Stimulated activated effector memory CD8-positive, alpha-beta T cell treated with anti-CD3 and anti-CD28 coated beads, Interleukin-12 subunit alpha, Interleukin-12 subunit beta, amount 100 ng/mL, for 72 hours (primary cell): Measurements from ENCODE around the gene FNIP2.
"Not testable (repeated sequence)": the region's sequence is repeated elsewhere in the genome, so short reads cannot be mapped to it uniquely, and the experiment has no call there.

Experiments used
- ATAC-seq: fragments of 150-1000 bp; cut with Tn5 transposase; 2 replicates; pipeline ENCODE4 v1.10.0; 2021
- DNase-seq, 2 donors: peaks; one replicate each; pipeline ENCODE4 v3.0.0; 2021 to 2022; ENCODE audit warnings: low spot score in 2 of 2
- H3K27ac Mint-ChIP-seq: one replicate; pipeline ENCODE4 v1.8.0; 2022; ENCODE audit warnings: mild to moderate bottlenecking, mixed read lengths
- H3K36me3 Mint-ChIP-seq: one replicate; pipeline ENCODE4 v1.8.0; 2022; ENCODE audit warnings: mild to moderate bottlenecking, mixed read lengths
- H3K4me1 Mint-ChIP-seq: one replicate; pipeline ENCODE4 v1.8.0; 2022; ENCODE audit warnings: mixed read lengths
- H3K4me3 Mint-ChIP-seq: one replicate; pipeline ENCODE4 v1.8.0; 2022; ENCODE audit warnings: mild to moderate bottlenecking, mixed read lengths
- H3K9me3 Mint-ChIP-seq: one replicate; pipeline ENCODE4 v1.8.0; 2022; ENCODE audit warnings: mixed read lengths

FNIP2 gene

DNA sequence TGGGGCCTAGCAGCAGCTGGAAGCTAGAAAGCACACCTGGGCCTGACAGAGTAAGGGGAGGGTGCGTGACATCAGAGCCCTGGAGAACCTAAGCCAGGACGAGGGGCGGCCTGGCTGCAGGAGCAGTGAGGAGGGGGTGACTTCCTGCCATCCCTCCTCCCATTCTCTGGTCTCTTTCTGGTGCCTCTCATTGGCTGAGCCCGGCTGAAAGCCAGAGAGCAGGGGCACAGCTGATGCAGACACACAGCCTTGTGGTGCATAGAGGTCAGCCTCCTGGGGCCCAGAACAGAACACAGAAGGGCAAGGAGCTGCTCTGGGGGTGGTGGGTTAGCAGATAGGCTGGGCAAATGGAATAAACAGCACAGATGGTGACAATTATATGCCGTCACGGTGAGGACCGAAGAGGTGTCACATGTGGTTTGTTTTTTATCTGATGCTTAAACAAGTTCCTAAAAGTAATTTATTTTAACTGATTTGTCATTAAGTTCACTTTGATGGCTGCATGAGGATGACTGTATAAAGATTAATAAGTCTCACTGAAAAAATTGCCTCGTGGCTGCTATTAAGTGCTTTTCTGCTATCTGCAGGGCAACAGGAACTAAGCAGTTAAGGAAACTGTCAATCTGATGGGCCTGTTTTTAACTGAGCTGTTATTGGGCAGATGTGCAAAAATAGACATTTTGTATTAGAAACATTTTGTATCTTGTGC lies 102.0 kb downstream of the FNIP2 start:
- H3K9me3 Mint-ChIP-seq: no peaks in the 10 kb centered on the region
- no peak overlapping the region for H3K4me3 Mint-ChIP-seq
- H3K36me3 Mint-ChIP-seq: peaks cover 61% of the 10 kb centered on the region
- peaks cover 22% of the 10 kb centered on the region for H3K4me1 Mint-ChIP-seq
- peak overlapping the region; percentile 60 for H3K27ac Mint-ChIP-seq
- ATAC-seq: no peak
- DNase-seq: no peak

DNA sequence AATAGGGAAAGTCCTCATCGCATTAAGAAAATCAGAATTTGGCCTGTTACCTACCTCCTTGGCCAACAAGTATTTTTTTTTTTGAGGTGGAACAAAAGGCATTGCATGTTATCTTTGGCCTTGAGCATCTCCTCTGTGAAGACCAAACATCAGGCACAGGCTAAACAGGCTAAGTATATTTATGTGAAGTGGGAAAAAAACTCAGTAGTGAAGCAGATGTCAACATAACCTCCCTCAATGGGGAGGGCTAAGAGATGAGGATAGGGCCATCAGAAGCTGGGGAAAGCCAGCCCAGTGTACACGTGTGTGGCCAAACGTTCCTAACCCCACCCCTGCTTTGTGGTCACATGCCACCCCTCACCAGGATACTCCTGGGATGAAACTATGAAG lies 102.5 kb downstream of the FNIP2 start:
- ATAC-seq (no peak), DNase-seq (no peak)
- peaks cover 22% of the 10 kb centered on the region for H3K4me1 Mint-ChIP-seq
- no peak overlapping the region for H3K27ac Mint-ChIP-seq
- no peaks in the 10 kb centered on the region for H3K9me3 Mint-ChIP-seq
- peaks cover 56% of the 10 kb centered on the region for H3K36me3 Mint-ChIP-seq
- H3K4me3 Mint-ChIP-seq: no peak overlapping the region

DNA sequence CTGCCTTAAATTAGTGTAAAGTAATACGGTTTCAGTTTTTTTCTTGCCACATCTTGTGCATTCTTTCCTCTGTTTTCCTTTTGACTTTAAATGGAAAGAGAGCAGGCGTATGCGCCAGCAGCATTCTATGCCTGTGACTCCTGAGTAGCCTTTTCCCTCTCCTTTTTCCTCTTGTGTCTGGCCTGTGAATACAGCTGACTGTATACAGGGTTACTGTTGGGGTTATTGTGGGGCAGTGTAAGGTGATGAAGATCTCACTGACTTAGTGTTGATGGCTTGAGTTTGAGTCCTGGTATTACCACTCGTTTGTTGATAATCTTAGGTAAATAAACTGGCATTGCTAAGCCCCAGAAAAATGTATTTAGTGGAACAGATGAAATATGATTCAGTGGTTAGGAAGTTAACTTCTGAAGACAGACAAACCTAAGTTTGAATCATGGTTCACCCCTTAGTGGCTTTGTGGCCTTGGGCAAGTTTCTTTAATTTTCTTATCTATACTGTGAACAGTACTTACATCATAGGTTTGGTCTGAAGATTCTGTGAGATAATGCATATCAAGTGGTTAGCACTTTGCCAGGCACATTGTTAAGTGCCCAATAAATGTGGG lies 105.1 kb downstream of the FNIP2 start:
- ATAC-seq (peak; percentile 96), DNase-seq (no peak)
- Mint-ChIP-seq H3K36me3 (peaks cover 37% of the 10 kb centered on the region), H3K9me3 (peaks cover 6% of the 10 kb centered on the region), H3K4me3 (no peak overlapping the region), H3K4me1 (peaks cover 29% of the 10 kb centered on the region), H3K27ac (peak overlapping the region; percentile 11)

DNA sequence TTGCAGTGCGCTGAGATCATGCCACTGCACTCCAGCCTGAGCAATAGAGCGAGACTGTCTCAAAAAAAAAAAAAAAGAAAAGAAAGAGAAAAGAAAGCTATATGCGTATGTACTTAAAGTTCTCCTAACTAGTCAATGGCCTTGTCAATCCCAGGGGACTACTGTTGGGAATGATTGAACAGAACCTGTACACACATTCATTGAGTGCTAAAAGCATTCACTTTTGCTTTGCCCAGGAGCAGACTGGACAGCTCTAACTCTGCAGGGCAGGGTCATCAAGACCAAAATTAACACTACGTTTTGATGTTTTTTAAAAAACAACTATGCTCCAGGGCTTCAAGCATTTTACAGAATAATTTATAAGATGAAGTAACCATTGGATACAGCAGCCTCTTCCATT lies 106.2 kb downstream of the FNIP2 start:
- ATAC-seq (no peak), DNase-seq (no peak)
- Mint-ChIP-seq H3K4me1 (peaks cover 34% of the 10 kb centered on the region), H3K36me3 (peaks cover 33% of the 10 kb centered on the region), H3K27ac (no peak overlapping the region), H3K9me3 (peaks cover 9% of the 10 kb centered on the region), H3K4me3 (no peak overlapping the region)

DNA sequence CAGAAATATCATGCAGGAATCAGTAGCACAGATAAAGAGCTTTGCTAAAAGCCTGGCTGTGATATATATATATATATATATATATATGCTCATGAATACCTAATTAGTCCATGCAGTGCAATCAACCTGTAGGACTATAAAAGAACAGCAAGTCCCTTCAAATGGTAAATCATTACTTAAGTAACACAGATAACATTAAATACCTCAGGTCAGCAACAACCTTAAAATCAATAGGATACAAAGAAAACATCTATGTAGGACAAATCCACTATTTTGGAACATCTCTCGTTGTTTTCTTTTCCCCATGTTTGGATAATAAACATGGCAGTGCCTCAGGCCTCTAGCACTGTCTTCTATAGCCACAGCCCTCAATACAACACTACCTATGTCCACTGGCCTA lies 106.6 kb downstream of the FNIP2 start:
- peaks cover 29% of the 10 kb centered on the region for H3K36me3 Mint-ChIP-seq
- DNase-seq (no peak), ATAC-seq (no peak)
- H3K4me3 Mint-ChIP-seq: no peak overlapping the region
- H3K9me3 Mint-ChIP-seq: peaks cover 9% of the 10 kb centered on the region
- no peak overlapping the region for H3K27ac Mint-ChIP-seq
- peaks cover 29% of the 10 kb centered on the region for H3K4me1 Mint-ChIP-seq

DNA sequence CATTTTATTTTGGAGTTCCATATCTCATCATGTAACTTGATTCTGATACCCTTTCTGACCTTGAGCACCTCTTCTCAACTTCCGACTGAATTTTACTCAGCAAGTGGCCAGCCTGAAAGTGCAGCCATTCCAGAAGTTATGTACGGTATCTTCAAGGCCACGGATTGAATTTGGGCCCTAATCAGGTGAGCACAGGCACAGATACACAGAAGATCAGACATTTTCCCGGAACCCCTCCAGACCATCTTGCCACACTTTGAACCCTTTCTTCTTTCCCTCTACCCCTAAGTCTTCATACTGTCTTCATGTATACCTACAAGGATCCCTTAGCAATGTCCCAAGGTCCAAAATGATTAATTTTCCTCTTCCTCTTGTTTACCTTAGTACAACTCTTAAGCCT lies 108.2 kb downstream of the FNIP2 start:
- H3K4me3 Mint-ChIP-seq: no peak overlapping the region
- peaks cover 25% of the 10 kb centered on the region for H3K36me3 Mint-ChIP-seq
- peaks cover 26% of the 10 kb centered on the region for H3K4me1 Mint-ChIP-seq
- ATAC-seq (no peak), DNase-seq (no peak)
- no peak overlapping the region for H3K27ac Mint-ChIP-seq
- peaks cover 9% of the 10 kb centered on the region for H3K9me3 Mint-ChIP-seq

DNA sequence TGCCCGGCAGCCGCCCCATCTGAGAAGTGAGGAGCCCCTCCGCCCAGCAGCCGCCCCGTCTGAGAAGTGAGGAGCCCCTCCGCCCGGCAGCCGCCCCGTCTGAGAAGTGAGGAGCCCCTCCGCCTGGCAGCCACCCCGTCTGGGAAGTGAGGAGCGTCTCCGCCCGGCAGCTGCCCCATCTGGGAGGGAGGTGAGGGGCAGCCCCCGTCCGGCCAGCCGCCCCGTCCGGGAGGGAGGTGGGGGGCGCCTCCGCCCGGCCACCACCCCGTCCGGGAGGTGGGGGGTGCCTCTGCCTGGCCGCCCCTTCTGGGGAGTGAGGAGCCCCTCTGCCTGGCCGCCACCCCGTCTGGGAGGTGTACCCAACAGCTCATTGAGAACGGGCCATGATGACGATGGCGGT lies 113.3 kb downstream of the FNIP2 start:
- not testable (repeated sequence) for DNase-seq, H3K9me3 Mint-ChIP-seq, ATAC-seq, H3K36me3 Mint-ChIP-seq, H3K27ac Mint-ChIP-seq, H3K4me3 Mint-ChIP-seq
- peaks cover 19% of the 10 kb centered on the region for H3K4me1 Mint-ChIP-seq

DNA sequence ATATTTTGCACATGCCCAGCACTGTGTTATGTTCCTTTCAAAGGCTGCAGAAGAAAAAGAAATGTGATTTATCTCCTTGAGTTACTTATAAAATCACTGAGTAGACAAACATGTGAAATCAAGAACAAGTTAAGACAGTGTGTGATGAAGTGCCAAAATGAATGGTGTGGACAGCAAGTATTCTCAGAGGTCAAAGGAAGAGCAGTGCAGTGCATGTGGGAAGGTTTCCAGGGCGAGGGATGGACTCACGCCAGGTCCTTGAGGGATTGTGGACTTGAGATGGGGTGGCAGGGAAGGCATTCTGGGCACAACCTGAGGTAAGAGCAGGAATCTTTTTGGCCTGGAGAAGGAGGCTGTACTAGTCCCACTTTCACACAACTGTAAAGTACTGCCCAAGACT lies 115.5 kb downstream of the FNIP2 start:
- peaks cover 8% of the 10 kb centered on the region for H3K4me1 Mint-ChIP-seq
- no peaks in the 10 kb centered on the region for H3K9me3 Mint-ChIP-seq
- ATAC-seq (no peak), DNase-seq (no peak)
- H3K36me3 Mint-ChIP-seq: peaks cover 5% of the 10 kb centered on the region
- H3K27ac Mint-ChIP-seq: peak overlapping the region; percentile 15
- H3K4me3 Mint-ChIP-seq: no peak overlapping the region

DNA sequence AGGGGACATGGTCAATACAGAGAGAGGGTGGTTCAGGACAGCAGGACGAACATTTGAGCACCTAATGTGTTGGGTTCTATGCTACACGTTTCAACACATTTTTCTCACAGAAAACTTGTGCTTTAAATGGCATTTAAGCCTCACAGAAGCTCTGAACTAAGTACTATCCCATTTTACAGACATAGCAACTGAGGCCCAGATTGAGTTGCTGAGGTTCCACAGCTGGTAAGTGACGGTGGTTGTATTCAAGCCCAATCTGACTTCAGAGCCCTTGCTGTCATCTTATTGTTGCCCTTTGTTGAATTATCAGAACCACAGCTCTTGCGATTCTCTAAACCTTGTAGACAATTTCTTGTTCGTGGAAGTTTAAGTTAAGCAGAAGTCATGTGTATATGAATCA lies 116.7 kb downstream of the FNIP2 start:
- H3K27ac Mint-ChIP-seq: no peak overlapping the region
- DNase-seq: no peak
- peaks cover 7% of the 10 kb centered on the region for H3K4me1 Mint-ChIP-seq
- no peak overlapping the region for H3K4me3 Mint-ChIP-seq
- H3K36me3 Mint-ChIP-seq: no peaks in the 10 kb centered on the region
- no peaks in the 10 kb centered on the region for H3K9me3 Mint-ChIP-seq
- no peak for ATAC-seq

DNA sequence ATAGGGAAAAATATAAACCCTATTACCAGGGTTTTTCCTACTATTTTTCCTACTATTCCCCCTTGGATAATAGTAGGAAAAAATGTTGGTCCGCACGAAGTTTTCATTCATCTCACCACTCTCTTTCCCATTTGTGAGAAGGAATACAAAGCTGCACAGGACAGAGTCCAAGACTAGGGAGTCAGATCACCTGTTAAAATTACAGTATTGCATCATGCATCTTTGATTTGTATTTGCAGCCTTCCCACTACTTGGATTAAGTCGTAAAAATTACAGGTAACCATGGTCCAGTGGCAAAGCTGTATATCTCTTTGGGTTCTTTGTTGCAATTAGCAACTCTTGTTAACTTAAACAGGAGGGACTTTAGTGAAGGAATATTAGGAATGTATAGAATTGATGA lies 121.5 kb downstream of the FNIP2 start:
- Mint-ChIP-seq H3K36me3 (peaks cover 14% of the 10 kb centered on the region), H3K4me1 (no peaks in the 10 kb centered on the region), H3K4me3 (no peak overlapping the region), H3K27ac (no peak overlapping the region), H3K9me3 (no peaks in the 10 kb centered on the region)
- DNase-seq: no peak
- ATAC-seq: no peak

DNA sequence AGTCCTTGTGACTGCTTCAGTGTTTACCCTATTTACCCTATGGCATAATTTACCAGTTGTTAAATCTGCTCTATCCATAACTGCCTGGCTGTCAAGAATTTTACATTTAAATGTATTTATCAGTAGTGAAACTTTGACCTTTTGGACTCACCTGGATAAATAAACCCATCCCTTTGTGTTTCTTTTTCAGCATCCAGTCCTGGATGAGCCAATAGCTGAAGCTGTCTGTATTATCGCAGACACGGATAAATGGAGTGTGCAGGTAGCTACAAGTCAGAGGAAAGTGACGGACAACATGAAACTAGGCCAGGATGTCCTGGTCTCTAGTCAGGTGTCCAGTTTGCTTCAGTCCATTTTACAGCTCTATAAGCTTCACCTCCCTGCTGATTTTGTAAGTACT lies 122.4 kb downstream of the FNIP2 start:
- Mint-ChIP-seq H3K4me1 (peaks cover 8% of the 10 kb centered on the region), H3K27ac (no peak overlapping the region), H3K9me3 (no peaks in the 10 kb centered on the region), H3K4me3 (no peak overlapping the region), H3K36me3 (peaks cover 18% of the 10 kb centered on the region)
- DNase-seq: no peak
- ATAC-seq: no peak

DNA sequence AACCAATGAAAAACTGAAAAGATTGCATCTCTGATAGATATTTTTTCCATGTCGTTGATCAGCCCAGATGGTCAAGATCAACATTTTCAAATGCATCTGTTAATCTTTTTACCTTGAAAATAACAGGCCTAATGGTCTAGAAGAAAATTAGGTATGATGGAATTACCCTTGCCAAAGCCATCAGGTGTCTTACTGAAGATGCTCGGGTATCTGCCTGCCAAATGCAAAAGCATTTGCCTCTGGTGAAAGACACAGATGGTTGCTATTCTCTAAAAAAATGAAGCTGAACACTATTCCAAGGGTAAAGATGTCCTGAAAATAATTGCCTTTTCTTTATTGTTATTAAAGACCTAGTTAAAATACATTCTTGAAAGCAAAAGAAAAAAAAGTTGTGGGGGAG lies 126.0 kb downstream of the FNIP2 start:
- peaks cover 34% of the 10 kb centered on the region for H3K4me1 Mint-ChIP-seq
- H3K36me3 Mint-ChIP-seq: peaks cover 29% of the 10 kb centered on the region
- no peak overlapping the region for H3K4me3 Mint-ChIP-seq
- no peak for ATAC-seq
- no peak overlapping the region for H3K27ac Mint-ChIP-seq
- peaks cover 3% of the 10 kb centered on the region for H3K9me3 Mint-ChIP-seq
- DNase-seq: no peak

DNA sequence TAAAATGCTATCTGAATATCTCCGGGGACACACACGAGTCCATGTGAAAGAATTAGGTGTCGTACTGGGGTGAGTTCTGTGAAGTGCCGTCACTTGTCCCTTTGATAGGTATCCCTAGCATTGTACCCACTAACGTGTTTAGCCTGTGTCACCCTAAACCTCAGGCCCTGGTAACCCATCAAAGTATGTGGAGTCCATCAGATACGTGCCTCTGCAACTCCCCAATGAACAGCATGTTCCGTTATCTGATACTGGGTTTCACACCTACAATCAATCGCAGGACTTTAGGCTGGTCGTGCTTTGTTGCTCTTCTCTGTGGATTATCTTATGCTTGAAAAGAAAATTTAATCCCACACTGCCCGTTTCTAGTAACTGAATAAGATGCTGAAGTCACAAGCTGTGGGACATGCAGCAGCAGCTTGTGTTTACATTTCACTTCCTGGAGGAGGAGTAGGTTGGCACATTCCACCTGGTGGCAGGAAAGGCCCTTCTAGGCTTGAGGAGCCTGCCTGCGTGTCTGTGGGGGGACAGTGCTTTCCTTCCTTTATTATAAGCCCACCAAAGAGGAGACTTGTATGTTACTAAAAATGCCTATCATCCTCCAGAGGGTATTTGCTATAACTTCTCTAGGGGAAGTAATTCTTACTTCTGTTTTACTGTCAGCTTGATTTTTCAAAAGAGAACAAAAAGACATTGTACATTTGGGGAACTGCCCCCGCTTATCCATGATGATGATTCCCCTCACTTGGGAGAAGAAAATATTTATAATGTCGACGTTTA lies 127.2 kb downstream of the FNIP2 start:
- peak overlapping the region; percentile 67 for H3K27ac Mint-ChIP-seq

DNA sequence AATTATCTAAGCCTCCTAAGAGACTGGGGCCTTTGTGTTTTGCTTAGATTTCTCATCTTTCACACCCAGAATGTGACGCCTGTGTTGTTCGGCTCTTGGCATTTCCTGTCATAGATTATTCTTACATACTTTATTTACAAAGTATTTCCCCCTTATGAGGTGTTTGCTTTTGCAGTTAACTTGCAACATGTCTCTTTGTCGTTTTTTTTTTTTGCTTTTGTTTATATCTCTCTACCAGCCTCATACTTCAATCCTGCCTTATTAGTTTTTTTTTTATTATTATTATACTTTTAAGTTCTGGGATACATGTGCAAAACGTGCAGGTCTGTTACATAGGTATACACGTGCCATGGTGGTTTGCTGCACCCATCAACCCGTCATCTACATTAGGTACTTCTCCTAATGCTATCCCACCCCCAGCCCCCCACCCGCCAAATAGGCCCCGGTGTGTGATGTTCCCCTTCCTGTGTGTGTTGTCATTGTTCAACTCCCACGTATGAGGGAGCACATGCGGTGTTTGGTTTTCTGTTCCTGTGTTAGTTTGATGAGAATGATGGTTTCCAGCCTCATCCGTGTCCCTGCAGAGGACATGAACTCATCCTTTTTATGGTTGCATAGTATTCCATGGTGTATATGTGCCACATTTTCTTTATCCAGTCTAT lies 127.9 kb downstream of the FNIP2 start:
- H3K36me3 Mint-ChIP-seq: peaks cover 23% of the 10 kb centered on the region
- not testable (repeated sequence) for H3K4me3 Mint-ChIP-seq, DNase-seq, H3K9me3 Mint-ChIP-seq
- peak overlapping the region; percentile 67 for H3K27ac Mint-ChIP-seq
- peak; percentile 40 for ATAC-seq
- peaks cover 43% of the 10 kb centered on the region for H3K4me1 Mint-ChIP-seq

More for the DNA sequence above, 127.2 kb downstream of the FNIP2 start:
- ATAC-seq: peak; percentile 56
- no peak overlapping the region for H3K4me3 Mint-ChIP-seq
- peaks cover 38% of the 10 kb centered on the region for H3K4me1 Mint-ChIP-seq
- peaks cover 29% of the 10 kb centered on the region for H3K36me3 Mint-ChIP-seq
- H3K9me3 Mint-ChIP-seq: peaks cover 3% of the 10 kb centered on the region
- DNase-seq: no peak

DNA sequence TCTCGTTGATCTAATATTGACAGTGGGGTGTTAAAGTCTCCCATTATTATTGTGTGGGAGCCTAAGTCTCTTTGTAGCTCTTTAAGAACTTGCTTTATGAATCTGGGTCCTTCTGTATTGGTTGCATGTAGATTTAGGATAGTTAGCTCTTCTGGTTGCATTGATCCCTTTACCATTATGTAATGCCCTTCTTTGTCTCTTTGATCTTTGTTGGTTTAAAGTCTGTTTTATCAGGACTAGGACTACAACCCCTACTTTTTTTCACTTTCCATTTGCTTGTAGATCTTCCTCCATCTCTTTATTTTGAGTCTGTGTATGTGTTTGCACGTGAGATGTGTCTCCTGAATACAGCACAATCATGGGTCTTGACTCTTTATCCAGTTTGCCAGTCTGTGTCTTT lies 131.6 kb downstream of the FNIP2 start:
- H3K36me3 Mint-ChIP-seq: peaks cover 27% of the 10 kb centered on the region
- not testable (repeated sequence) for DNase-seq, H3K27ac Mint-ChIP-seq

More for the DNA sequence above, 131.6 kb downstream of the FNIP2 start:
- H3K4me3 Mint-ChIP-seq, H3K9me3 Mint-ChIP-seq, ATAC-seq: not testable (repeated sequence)
- peaks cover 58% of the 10 kb centered on the region for H3K4me1 Mint-ChIP-seq
